ENCODE results near the gene HOOK2.
A peak's percentile ranks its signal among the peaks of the same experiment; 100 is the strongest.

Gene HOOK2

GRCh38 chr19:12779162-12779993 lies 4.0 kb upstream of the HOOK2 start (continued):
- TF ChIP-seq WT1 (tag by site-specific recombination; IDR thresholded peaks at IDR 0.05) = no peak
- TF ChIP-seq ZNF335 (tag by site-specific recombination; conservative IDR thresholded peaks at IDR 0.05) = peak; percentile 55
- no peak for TF ChIP-seq ZNF112 (tag by site-specific recombination; IDR thresholded peaks at IDR 0.05)
- TF ChIP-seq ZNF48 (tag by site-specific recombination; IDR thresholded peaks at IDR 0.05) = no peak
- TF ChIP-seq, protein P1, sequence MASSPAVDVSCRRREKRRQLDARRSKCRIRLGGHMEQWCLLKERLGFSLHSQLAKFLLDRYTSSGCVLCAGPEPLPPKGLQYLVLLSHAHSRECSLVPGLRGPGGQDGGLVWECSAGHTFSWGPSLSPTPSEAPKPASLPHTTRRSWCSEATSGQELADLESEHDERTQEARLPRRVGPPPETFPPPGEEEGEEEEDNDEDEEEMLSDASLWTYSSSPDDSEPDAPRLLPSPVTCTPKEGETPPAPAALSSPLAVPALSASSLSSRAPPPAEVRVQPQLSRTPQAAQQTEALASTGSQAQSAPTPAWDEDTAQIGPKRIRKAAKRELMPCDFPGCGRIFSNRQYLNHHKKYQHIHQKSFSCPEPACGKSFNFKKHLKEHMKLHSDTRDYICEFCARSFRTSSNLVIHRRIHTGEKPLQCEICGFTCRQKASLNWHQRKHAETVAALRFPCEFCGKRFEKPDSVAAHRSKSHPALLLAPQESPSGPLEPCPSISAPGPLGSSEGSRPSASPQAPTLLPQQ (tag by site-specific recombination; IDR thresholded peaks at IDR 0.05) = peak; percentile 29; the same call in 1 of the 2 replicates
- no peak for TF ChIP-seq OSR2 (tag by site-specific recombination; IDR thresholded peaks at IDR 0.05)
- TF ChIP-seq, protein P2, sequence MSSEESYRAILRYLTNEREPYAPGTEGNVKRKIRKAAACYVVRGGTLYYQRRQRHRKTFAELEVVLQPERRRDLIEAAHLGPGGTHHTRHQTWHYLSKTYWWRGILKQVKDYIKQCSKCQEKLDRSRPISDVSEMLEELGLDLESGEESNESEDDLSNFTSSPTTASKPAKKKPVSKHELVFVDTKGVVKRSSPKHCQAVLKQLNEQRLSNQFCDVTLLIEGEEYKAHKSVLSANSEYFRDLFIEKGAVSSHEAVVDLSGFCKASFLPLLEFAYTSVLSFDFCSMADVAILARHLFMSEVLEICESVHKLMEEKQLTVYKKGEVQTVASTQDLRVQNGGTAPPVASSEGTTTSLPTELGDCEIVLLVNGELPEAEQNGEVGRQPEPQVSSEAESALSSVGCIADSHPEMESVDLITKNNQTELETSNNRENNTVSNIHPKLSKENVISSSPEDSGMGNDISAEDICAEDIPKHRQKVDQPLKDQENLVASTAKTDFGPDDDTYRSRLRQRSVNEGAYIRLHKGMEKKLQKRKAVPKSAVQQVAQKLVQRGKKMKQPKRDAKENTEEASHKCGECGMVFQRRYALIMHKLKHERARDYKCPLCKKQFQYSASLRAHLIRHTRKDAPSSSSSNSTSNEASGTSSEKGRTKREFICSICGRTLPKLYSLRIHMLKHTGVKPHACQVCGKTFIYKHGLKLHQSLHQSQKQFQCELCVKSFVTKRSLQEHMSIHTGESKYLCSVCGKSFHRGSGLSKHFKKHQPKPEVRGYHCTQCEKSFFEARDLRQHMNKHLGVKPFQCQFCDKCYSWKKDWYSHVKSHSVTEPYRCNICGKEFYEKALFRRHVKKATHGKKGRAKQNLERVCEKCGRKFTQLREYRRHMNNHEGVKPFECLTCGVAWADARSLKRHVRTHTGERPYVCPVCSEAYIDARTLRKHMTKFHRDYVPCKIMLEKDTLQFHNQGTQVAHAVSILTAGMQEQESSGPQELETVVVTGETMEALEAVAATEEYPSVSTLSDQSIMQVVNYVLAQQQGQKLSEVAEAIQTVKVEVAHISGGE (tag by site-specific recombination; conservative IDR thresholded peaks at IDR 0.05; ENCODE audit: low read depth) = no peak
- TF ChIP-seq ZNF394 (tag by site-specific recombination; IDR thresholded peaks at IDR 0.05; ENCODE audit: borderline replicate concordance) = no peak
- TF ChIP-seq GLI2 (tag by site-specific recombination; IDR thresholded peaks at IDR 0.05; ENCODE audit: borderline replicate concordance, low read depth) = no peak
- TF ChIP-seq, protein P3, sequence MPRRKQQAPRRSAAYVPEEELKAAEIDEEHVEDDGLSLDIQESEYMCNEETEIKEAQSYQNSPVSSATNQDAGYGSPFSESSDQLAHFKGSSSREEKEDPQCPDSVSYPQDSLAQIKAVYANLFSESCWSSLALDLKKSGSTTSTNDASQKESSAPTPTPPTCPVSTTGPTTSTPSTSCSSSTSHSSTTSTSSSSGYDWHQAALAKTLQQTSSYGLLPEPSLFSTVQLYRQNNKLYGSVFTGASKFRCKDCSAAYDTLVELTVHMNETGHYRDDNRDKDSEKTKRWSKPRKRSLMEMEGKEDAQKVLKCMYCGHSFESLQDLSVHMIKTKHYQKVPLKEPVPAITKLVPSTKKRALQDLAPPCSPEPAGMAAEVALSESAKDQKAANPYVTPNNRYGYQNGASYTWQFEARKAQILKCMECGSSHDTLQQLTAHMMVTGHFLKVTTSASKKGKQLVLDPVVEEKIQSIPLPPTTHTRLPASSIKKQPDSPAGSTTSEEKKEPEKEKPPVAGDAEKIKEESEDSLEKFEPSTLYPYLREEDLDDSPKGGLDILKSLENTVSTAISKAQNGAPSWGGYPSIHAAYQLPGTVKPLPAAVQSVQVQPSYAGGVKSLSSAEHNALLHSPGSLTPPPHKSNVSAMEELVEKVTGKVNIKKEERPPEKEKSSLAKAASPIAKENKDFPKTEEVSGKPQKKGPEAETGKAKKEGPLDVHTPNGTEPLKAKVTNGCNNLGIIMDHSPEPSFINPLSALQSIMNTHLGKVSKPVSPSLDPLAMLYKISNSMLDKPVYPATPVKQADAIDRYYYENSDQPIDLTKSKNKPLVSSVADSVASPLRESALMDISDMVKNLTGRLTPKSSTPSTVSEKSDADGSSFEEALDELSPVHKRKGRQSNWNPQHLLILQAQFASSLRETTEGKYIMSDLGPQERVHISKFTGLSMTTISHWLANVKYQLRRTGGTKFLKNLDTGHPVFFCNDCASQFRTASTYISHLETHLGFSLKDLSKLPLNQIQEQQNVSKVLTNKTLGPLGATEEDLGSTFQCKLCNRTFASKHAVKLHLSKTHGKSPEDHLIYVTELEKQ (tag by site-specific recombination; IDR thresholded peaks at IDR 0.05; ENCODE audit: borderline replicate concordance) = no peak
- no peak for TF ChIP-seq ZNF362 (tag by site-specific recombination; IDR thresholded peaks at IDR 0.05)
- no peak for TF ChIP-seq ZNF677 (tag by site-specific recombination; IDR thresholded peaks at IDR 0.05)
- TF ChIP-seq IKZF3 (tag by site-specific recombination; IDR thresholded peaks at IDR 0.05) = no peak
- TF ChIP-seq GLIS1 (tag by site-specific recombination; IDR thresholded peaks at IDR 0.05) = peak; percentile 90
- no peak for TF ChIP-seq ZNF670 (tag by site-specific recombination; IDR thresholded peaks at IDR 0.05; ENCODE audit: low read depth)
- no peak for TF ChIP-seq ZSCAN30 (tag by site-specific recombination; IDR thresholded peaks at IDR 0.05)
- TF ChIP-seq ZFP41 (tag by site-specific recombination; IDR thresholded peaks at IDR 0.05; ENCODE audit: borderline replicate concordance) = no peak
- TF ChIP-seq, protein P4, sequence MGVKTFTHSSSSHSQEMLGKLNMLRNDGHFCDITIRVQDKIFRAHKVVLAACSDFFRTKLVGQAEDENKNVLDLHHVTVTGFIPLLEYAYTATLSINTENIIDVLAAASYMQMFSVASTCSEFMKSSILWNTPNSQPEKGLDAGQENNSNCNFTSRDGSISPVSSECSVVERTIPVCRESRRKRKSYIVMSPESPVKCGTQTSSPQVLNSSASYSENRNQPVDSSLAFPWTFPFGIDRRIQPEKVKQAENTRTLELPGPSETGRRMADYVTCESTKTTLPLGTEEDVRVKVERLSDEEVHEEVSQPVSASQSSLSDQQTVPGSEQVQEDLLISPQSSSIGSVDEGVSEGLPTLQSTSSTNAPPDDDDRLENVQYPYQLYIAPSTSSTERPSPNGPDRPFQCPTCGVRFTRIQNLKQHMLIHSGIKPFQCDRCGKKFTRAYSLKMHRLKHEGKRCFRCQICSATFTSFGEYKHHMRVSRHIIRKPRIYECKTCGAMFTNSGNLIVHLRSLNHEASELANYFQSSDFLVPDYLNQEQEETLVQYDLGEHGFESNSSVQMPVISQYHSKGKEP (tag by site-specific recombination; IDR thresholded peaks at IDR 0.05) = no peak
- TF ChIP-seq OVOL3 (tag by site-specific recombination; IDR thresholded peaks at IDR 0.05) = no peak
- TF ChIP-seq ZNF274 (IDR thresholded peaks at IDR 0.05; ENCODE audit: low read length) = no peak
- TF ChIP-seq ZNF274 (tag by site-specific recombination; IDR thresholded peaks at IDR 0.05; ENCODE audit: borderline replicate concordance) = no peak
- TF ChIP-seq ZNF280D (tag by site-specific recombination; IDR thresholded peaks at IDR 0.05) = no peak
- no peak for TF ChIP-seq ZNF23 (tag by site-specific recombination; IDR thresholded peaks at IDR 0.05; ENCODE audit: borderline replicate concordance)

Measured in HEK293 (cell line).